AG04450 (cell line): Measurements from ENCODE around the gene RRP36. TPM values are rescaled to one million over a fixed set of nuclear protein-coding genes. Genes with fewer than 3 reads are reported as not detected.

Source experiments
- CTCF ChIA-PET: fragments of 300-600, 350-600 bp; formaldehyde crosslinking; extraction: SDS; loops from one replicate; lab custom pipeline; 2022; ENCODE audit warnings: antibody characterized with exemption, inconsistent platforms; lab: Charles Lee
- POLR2A ChIA-PET: fragments of 350-600 bp; formaldehyde crosslinking; extraction: SDS; loops from one replicate; lab custom pipeline; 2021; ENCODE audit warnings: antibody characterized with exemption, inconsistent platforms; lab: Yijun Ruan, JAX
- DNase-seq: peaks from one replicate; pipeline ENCODE4 v3.0.0-alpha.2; 2011; ENCODE audit warnings: low read depth, low spot score
- H3K27ac ChIP-seq: one replicate; pipeline ENCODE4 v1.5.1; 2012; ENCODE audit warnings: low read depth, low read length, control low read depth
- H3K27me3 ChIP-seq: one replicate; pipeline ENCODE4 v1.6.0; 2012; ENCODE audit warnings: low read length; ENCODE audit not compliant: control insufficient read depth, insufficient read depth
- H3K4me3 ChIP-seq: 2 replicates; pipeline ENCODE4 v1.5.1; 2011; ENCODE audit warnings: mild to moderate bottlenecking, low read depth, low read length, control low read depth
- H3K9me3 ChIP-seq: 2 replicates; pipeline ENCODE4 v1.5.1; 2012; ENCODE audit warnings: low read length; ENCODE audit not compliant: control insufficient read depth, insufficient read depth
- polyA plus RNA-seq: library from polyadenylated mRNA; depleted of rRNA; stranded (reverse); fragments of >200 nt; gene quantifications from 2 replicates; pipeline ENCODE4 v1.2.3, GENCODE V29; 2011
- TF ChIP-seq, protein P1 (sequence below): IDR thresholded peaks from 2 replicates; pipeline ENCODE4 v1.5.1; 2011; ENCODE audit warnings: low read depth, low read length, control low read depth, inconsistent platforms

The RRP36 gene
- polyA plus RNA-seq, 1 experiment: 54.0 TPM

- no peaks in the 10 kb centered on the region; the same call in 1 of the 2 replicates for H3K9me3 ChIP-seq
- ChIA-PET POLR2A (interaction anchor here (0.9 kb wide), 1 partner anchor 78 kb away, joined by 6 read pairs; the partner anchor contains the start of gene PPP2R5D), CTCF (interaction anchor here (1.2 kb wide), 1 partner anchor 82 kb away, joined by 4 read pairs; no protein-coding TSS in a partner anchor)
These were observed 40.4 kb downstream of the RRP36 start for GRCh38 chr6:43061861-43062260.

GRCh38 chr6:43062818-43063217, 41.4 kb downstream of the RRP36 start:
- TF ChIP-seq, protein P1, sequence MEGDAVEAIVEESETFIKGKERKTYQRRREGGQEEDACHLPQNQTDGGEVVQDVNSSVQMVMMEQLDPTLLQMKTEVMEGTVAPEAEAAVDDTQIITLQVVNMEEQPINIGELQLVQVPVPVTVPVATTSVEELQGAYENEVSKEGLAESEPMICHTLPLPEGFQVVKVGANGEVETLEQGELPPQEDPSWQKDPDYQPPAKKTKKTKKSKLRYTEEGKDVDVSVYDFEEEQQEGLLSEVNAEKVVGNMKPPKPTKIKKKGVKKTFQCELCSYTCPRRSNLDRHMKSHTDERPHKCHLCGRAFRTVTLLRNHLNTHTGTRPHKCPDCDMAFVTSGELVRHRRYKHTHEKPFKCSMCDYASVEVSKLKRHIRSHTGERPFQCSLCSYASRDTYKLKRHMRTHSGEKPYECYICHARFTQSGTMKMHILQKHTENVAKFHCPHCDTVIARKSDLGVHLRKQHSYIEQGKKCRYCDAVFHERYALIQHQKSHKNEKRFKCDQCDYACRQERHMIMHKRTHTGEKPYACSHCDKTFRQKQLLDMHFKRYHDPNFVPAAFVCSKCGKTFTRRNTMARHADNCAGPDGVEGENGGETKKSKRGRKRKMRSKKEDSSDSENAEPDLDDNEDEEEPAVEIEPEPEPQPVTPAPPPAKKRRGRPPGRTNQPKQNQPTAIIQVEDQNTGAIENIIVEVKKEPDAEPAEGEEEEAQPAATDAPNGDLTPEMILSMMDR: no peak
- CTCF ChIA-PET: no interaction called here
- Histone ChIP-seq H3K27ac (no peak overlapping the region), H3K27me3 (no peaks in the 10 kb centered on the region), H3K9me3 (no peaks in the 10 kb centered on the region; the same call in 1 of the 2 replicates), H3K4me3 (no peak overlapping the region)
- no peak for DNase-seq
- POLR2A ChIA-PET: interaction anchor here (1.4 kb wide), 1 partner anchor 9 kb away, joined by 4 read pairs; the partner anchor contains the start of gene CUL7

More at GRCh38 chr6:43061861-43062260, 40.4 kb downstream of the RRP36 start:
- Histone ChIP-seq H3K27me3 (no peaks in the 10 kb centered on the region), H3K4me3 (no peak overlapping the region), H3K27ac (no peak overlapping the region)
- DNase-seq: no peak
- TF ChIP-seq, protein P1: no peak

GRCh38 chr6:43070028-43070632, 48.7 kb downstream of the RRP36 start:
- H3K4me3 ChIP-seq: no peak overlapping the region
- ChIA-PET CTCF (interaction anchor here (0.7 to 3.8 kb wide), 8 partner anchors 9 to 80 kb away, joined by 3 to 45 read pairs (median 6); no protein-coding TSS in a partner anchor), POLR2A (no interaction called here)
- no peak for DNase-seq
- H3K9me3 ChIP-seq: no peaks in the 10 kb centered on the region
- H3K27ac ChIP-seq: no peak overlapping the region
- TF ChIP-seq, protein P1: peak; percentile 73
- H3K27me3 ChIP-seq: no peaks in the 10 kb centered on the region

DNA sequence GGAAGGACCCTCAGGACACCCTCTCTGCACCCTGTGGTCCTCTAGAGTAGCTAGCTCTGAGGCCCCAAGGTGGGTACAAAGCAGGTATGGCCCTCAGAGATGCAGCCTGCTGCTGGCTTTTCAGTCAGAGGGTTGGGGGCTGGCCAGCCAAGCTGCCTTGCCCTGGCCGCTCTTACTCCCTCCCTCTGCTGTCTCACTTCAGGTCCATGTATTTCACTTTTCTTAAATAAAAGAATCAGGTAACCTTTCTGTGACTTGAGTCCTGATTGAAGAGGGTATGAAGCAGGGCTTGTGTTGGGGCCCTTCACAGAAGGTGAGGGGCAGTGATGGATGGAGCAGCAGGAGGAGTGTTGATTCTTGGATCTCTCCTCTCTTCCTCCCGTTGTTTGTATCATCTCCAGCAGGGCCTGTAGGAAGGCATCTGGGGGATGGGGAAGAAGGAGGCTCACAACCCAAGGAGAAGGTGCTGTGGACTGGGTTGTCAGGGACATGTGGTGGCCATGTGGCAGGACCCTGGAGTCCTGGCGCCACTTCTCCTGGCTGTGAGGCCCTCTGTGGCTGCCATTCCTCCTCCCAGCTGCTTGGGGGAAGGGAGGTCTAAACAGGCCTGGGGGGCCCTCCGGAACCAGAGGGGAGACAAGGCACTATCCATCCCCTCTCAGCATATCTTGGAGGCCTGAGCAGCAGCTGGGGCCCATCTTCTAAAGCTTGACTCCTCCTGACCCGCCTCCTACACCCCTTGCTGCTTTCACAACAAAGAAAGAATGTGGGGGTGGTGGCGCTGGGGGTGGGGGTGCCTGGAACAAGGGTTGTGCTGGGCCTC, 53.6 kb downstream of the RRP36 start:
- Histone ChIP-seq H3K9me3 (peaks cover 3% of the 10 kb centered on the region; the same call in 1 of the 2 replicates), H3K27ac (peak overlapping the region; percentile 96), H3K4me3 (peak overlapping the region; percentile 87), H3K27me3 (no peaks in the 10 kb centered on the region)
- DNase-seq: peak; percentile 84
- TF ChIP-seq, protein P1: no peak; the same call in 1 of the 2 replicates
- CTCF ChIA-PET: interaction anchor here (1.3 to 2.7 kb wide), 2 partner anchors 55 to 68 kb away, joined by 3 to 15 read pairs; no protein-coding TSS in a partner anchor
- POLR2A ChIA-PET: interaction anchor here (0.5 to 3.2 kb wide), 11 partner anchors 15 to 97 kb away, joined by 3 to 21 read pairs (median 8); partner anchors contain the start of genes CUL7, KLC4 and MRPL2
